Neuronal stem cell (in vitro differentiated cells): ENCODE measurements around the gene FRS3.

ENCODE experiments used
- DNase-seq: peaks from one replicate; pipeline ENCODE4 v3.0.0-alpha.2; 2013; ENCODE audit warnings: low spot score
- H2AFZ ChIP-seq: one replicate; pipeline ENCODE4 v1.6.1; 2013; ENCODE audit warnings: mild to moderate bottlenecking, low read length, inconsistent platforms
- H2AK5ac ChIP-seq: 2 replicates; pipeline ENCODE4 v1.6.1; 2013; ENCODE audit warnings: low read depth, mild to moderate bottlenecking, inconsistent platforms, low read length, moderate library complexity, mixed read lengths
- H2BK120ac ChIP-seq: 2 replicates; pipeline ENCODE4 v1.6.1; 2013; ENCODE audit warnings: low read depth, mild to moderate bottlenecking, inconsistent platforms, low read length, moderate library complexity, mixed read lengths
- H2BK12ac ChIP-seq: one replicate; pipeline ENCODE4 v1.6.1; 2013; ENCODE audit warnings: low read length, inconsistent platforms
- H2BK15ac ChIP-seq: 2 replicates; pipeline ENCODE4 v1.6.1; 2013; ENCODE audit warnings: mild to moderate bottlenecking, low read length, inconsistent platforms, mixed read lengths
- H2BK5ac ChIP-seq: one replicate; pipeline ENCODE4 v1.6.1; 2013; ENCODE audit warnings: inconsistent platforms, mild to moderate bottlenecking, low read length, moderate library complexity
- H3K14ac ChIP-seq: one replicate; pipeline ENCODE4 v1.6.1; 2013; ENCODE audit warnings: low read length, inconsistent platforms
- H3K18ac ChIP-seq: 2 replicates; pipeline ENCODE4 v1.6.1; 2013; ENCODE audit warnings: low read length, inconsistent platforms
- H3K23ac ChIP-seq: 2 replicates; pipeline ENCODE4 v1.6.1; 2013; ENCODE audit warnings: low read depth, mild to moderate bottlenecking, mixed read lengths, low read length, inconsistent platforms; ENCODE audit not compliant: poor library complexity
- H3K27ac ChIP-seq: replicated peaks from 3 replicates; pipeline ENCODE4 v1.5.1; 2013; ENCODE audit warnings: low read length, inconsistent platforms
- H3K27me3 ChIP-seq, 3 experiments: 2 replicates each; pipeline ENCODE4 v1.6.1; 2013; ENCODE audit warnings: low read length in 3 of 3, mild to moderate bottlenecking in 2 of 3, inconsistent platforms in 1 of 3, low read depth in 1 of 3, mixed read lengths in 1 of 3, moderate library complexity in 1 of 3; ENCODE audit not compliant: control insufficient read depth in 3 of 3, insufficient read depth in 3 of 3
- H3K36me3 ChIP-seq, 2 donors: replicated peaks in 1 of 2; 2 replicates each; pipeline ENCODE4 v1.6.1; 2013; ENCODE audit warnings: low read length in 2 of 2; ENCODE audit not compliant: control insufficient read depth in 2 of 2, insufficient read depth in 2 of 2
- H3K4ac ChIP-seq: 2 replicates; pipeline ENCODE4 v1.6.1; 2013; ENCODE audit warnings: inconsistent platforms, mild to moderate bottlenecking, low read length, moderate library complexity
- H3K4me1 ChIP-seq, 2 donors: 1 replicate in 1 of 2; 2 replicates in 1 of 2; pipeline ENCODE4 v1.6.1; 2013; ENCODE audit warnings: low read length in 2 of 2, low read depth in 1 of 2; ENCODE audit not compliant: control insufficient read depth in 2 of 2, insufficient read depth in 1 of 2
- H3K4me2 ChIP-seq: one replicate; pipeline ENCODE4 v1.6.1; 2013; ENCODE audit warnings: mild to moderate bottlenecking, low read length, inconsistent platforms; ENCODE audit not compliant: insufficient read depth, poor library complexity, severe bottlenecking
- H3K4me3 ChIP-seq, 2 donors: 2 replicates each; pipeline ENCODE4 v1.5.1; 2013; ENCODE audit warnings: low read length in 2 of 2, mild to moderate bottlenecking in 2 of 2, inconsistent platforms in 1 of 2, moderate library complexity in 1 of 2
- H3K79me1 ChIP-seq: one replicate; pipeline ENCODE4 v1.6.1; 2013; ENCODE audit warnings: low read depth, mild to moderate bottlenecking, inconsistent platforms, low read length, moderate library complexity
- H3K9ac ChIP-seq: one replicate; pipeline ENCODE4 v1.6.1; 2013; ENCODE audit warnings: mild to moderate bottlenecking, low read depth, low read length, inconsistent platforms; ENCODE audit not compliant: poor library complexity
- H3K9me3 ChIP-seq, 2 donors: replicated peaks in 1 of 2; 2 replicates each; pipeline versions ENCODE3 to v1.6.1; 2013; ENCODE audit warnings: low read length in 2 of 2, mild to moderate bottlenecking in 2 of 2, inconsistent platforms in 1 of 2, low read depth in 1 of 2, mixed read lengths in 1 of 2, moderate library complexity in 1 of 2; ENCODE audit not compliant: control insufficient read depth in 2 of 2, insufficient read depth in 1 of 2
- H4K8ac ChIP-seq: one replicate; pipeline ENCODE4 v1.6.1; 2013; ENCODE audit warnings: low read depth, mild to moderate bottlenecking, inconsistent platforms, low read length, moderate library complexity
- H4K91ac ChIP-seq: one replicate; pipeline ENCODE4 v1.6.1; 2013; ENCODE audit warnings: low read length, low read depth, mild to moderate bottlenecking, inconsistent platforms; ENCODE audit not compliant: poor library complexity
- WGBS, 2 donors: extraction: QIAGEN DNeasy Blood & Tissue Kit; methylation state at CpG; one replicate each; pipeline ENCODE4 v1.1.7; 2013; ENCODE audit warnings: missing lambda C conversion rate in 2 of 2, mixed read lengths in 1 of 2; ENCODE audit not compliant: insufficient read length in 2 of 2, insufficient replicate concordance in 1 of 2; ENCODE audit errors: extremely low coverage in 2 of 2; 5-methylcytosine and 5-hydroxymethylcytosine counted together

The FRS3 gene

GRCh38 chr6:41823178-41823577 lies 43.5 kb upstream of the FRS3 start:
- H2BK5ac ChIP-seq, result no peak overlapping the region
- H2AK5ac ChIP-seq, result no peak overlapping the region
- H3K4me3 ChIP-seq, result no peak overlapping the region
- H3K27ac ChIP-seq, result no peak overlapping the region
- H3K4ac ChIP-seq, result no peak overlapping the region
- H4K91ac ChIP-seq, result no peak overlapping the region
- H3K4me1 ChIP-seq, result no peaks in the 10 kb centered on the region
- H2AFZ ChIP-seq, result no peak overlapping the region
- H4K8ac ChIP-seq, result no peak overlapping the region
- H3K18ac ChIP-seq, result no peak overlapping the region
- no peaks in the 10 kb centered on the region for H3K9me3 ChIP-seq
- no peak overlapping the region for H2BK12ac ChIP-seq
- DNase-seq, result no peak
- peaks cover 4 to 5% of the 10 kb centered on the region in 2 donors for H3K36me3 ChIP-seq
- no CpG with 5 or more reads among the region's 1 CpG for WGBS, 2 donors
- no peaks in the 10 kb centered on the region for H3K27me3 ChIP-seq
- H3K9ac ChIP-seq, result no peak overlapping the region
- H2BK120ac ChIP-seq, result no peak overlapping the region
- H3K23ac ChIP-seq, result no peak overlapping the region
- no peak overlapping the region for H3K14ac ChIP-seq
- no peaks in the 10 kb centered on the region for H3K79me1 ChIP-seq
- no peak overlapping the region for H3K4me2 ChIP-seq
- H2BK15ac ChIP-seq, result no peak overlapping the region

DNA sequence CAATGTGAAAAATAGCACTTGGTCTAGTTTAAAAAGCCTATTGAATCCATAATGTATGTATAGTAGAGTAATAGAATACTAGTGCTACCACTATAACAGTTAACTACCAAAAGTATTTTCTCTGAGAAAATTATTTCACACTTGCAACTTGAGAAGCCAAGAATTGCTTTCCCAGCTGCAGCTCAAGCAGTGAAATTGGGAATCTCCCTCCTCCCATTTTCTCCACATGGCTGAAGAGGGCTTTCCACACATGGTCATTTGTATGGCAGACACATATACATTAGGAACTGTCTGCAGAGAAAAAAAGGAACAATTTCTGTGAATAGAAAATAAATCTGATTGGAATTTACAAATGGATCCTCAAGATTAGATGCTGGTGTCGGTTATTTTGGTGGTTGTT lies 42.3 kb upstream of the FRS3 start:
- Histone ChIP-seq H3K14ac (no peak overlapping the region), H3K9me3 (no peaks in the 10 kb centered on the region), H3K79me1 (no peaks in the 10 kb centered on the region), H2AK5ac (no peak overlapping the region), H4K91ac (no peak overlapping the region), H2BK120ac (no peak overlapping the region), H3K4me3 (no peak overlapping the region), H3K4me1 (no peaks in the 10 kb centered on the region), H3K9ac (no peak overlapping the region), H2BK5ac (no peak overlapping the region), H3K4me2 (no peak overlapping the region), H2BK15ac (no peak overlapping the region), H3K18ac (no peak overlapping the region), H3K27me3 (no peaks in the 10 kb centered on the region), H3K27ac (no peak overlapping the region), H3K23ac (no peak overlapping the region), H4K8ac (no peak overlapping the region), H2AFZ (no peak overlapping the region), H3K4ac (no peak overlapping the region), H3K36me3 (peaks cover 4 to 5% of the 10 kb centered on the region in 2 donors), H2BK12ac (no peak overlapping the region)
- no peak for DNase-seq
- no CpG with 5 or more reads among the region's 1 CpG for WGBS, 2 donors

- WGBS, 2 donors, result no CpG with 5 or more reads among the region's 4 CpGs
- DNase-seq, result no peak
- Histone ChIP-seq H3K4me2 (no peak overlapping the region), H3K14ac (no peak overlapping the region), H3K9ac (no peak overlapping the region), H3K4me1 (no peaks in the 10 kb centered on the region), H4K91ac (no peak overlapping the region), H3K9me3 (no peaks in the 10 kb centered on the region), H3K4ac (no peak overlapping the region), H3K27ac (no peak overlapping the region), H2AFZ (no peak overlapping the region), H2AK5ac (no peak overlapping the region), H3K4me3 (no peak overlapping the region), H2BK12ac (no peak overlapping the region), H3K18ac (no peak overlapping the region), H2BK120ac (no peak overlapping the region), H2BK15ac (no peak overlapping the region), H3K36me3 (peaks cover 4 to 5% of the 10 kb centered on the region in 2 donors), H4K8ac (no peak overlapping the region), H3K23ac (no peak overlapping the region), H3K27me3 (no peaks in the 10 kb centered on the region), H2BK5ac (no peak overlapping the region), H3K79me1 (no peaks in the 10 kb centered on the region)
These were observed 41.6 kb upstream of the FRS3 start for GRCh38 chr6:41821266-41821665.

GRCh38 chr6:41818271-41819054 lies 38.8 kb upstream of the FRS3 start:
- WGBS, 2 donors, result no CpG with 5 or more reads among the region's 4 CpGs
- H2BK12ac ChIP-seq, result no peak overlapping the region
- H3K79me1 ChIP-seq, result no peaks in the 10 kb centered on the region
- no peak overlapping the region for H2BK120ac ChIP-seq
- H3K27ac ChIP-seq, result no peak overlapping the region
- H3K4ac ChIP-seq, result no peak overlapping the region
- no peak overlapping the region for H4K8ac ChIP-seq
- H3K18ac ChIP-seq, result no peak overlapping the region
- no peak overlapping the region for H2AFZ ChIP-seq
- peaks cover 4 to 10% of the 10 kb centered on the region in 2 donors for H3K36me3 ChIP-seq
- no peak overlapping the region for H3K9ac ChIP-seq
- no peaks in the 10 kb centered on the region for H3K27me3 ChIP-seq
- no peaks in the 10 kb centered on the region for H3K9me3 ChIP-seq
- H2BK5ac ChIP-seq, result no peak overlapping the region
- no peak overlapping the region for H3K4me3 ChIP-seq
- no peak overlapping the region for H3K4me2 ChIP-seq
- H3K4me1 ChIP-seq, result no peaks in the 10 kb centered on the region
- no peak overlapping the region for H3K23ac ChIP-seq
- no peak for DNase-seq
- no peak overlapping the region for H2BK15ac ChIP-seq
- H4K91ac ChIP-seq, result no peak overlapping the region
- H2AK5ac ChIP-seq, result no peak overlapping the region
- H3K14ac ChIP-seq, result no peak overlapping the region
